Activated CD4-positive, alpha-beta T cell treated with anti-CD3 and anti-CD28 coated beads, Interleukin-2, amount 50 U/mL, for 1 hour (primary cell): ENCODE measurements around the gene COLEC11.
"Not testable (repeated sequence)": the region's sequence is repeated elsewhere in the genome, so short reads cannot be mapped to it uniquely, and the experiment has no call there.

ENCODE experiments used
- DNase-seq: peaks from one replicate; pipeline ENCODE4 v3.0.0-alpha.2; 2020

Gene COLEC11

GRCh38 chr2:3606370-3607201 lies 11.7 kb downstream of the COLEC11 start:
- no peak for DNase-seq

GRCh38 chr2:3608373-3609278 lies 13.7 kb downstream of the COLEC11 start:
- no peak for DNase-seq

GRCh38 chr2:3609279-3609673 lies 14.4 kb downstream of the COLEC11 start:
- not testable (repeated sequence) for DNase-seq

GRCh38 chr2:3610415-3610814 lies 15.5 kb downstream of the COLEC11 start:
- no peak for DNase-seq

- DNase-seq, result no peak
These were observed 16.1 kb downstream of the COLEC11 start for GRCh38 chr2:3610881-3611505.

GRCh38 chr2:3611589-3611988 lies 16.7 kb downstream of the COLEC11 start:
- DNase-seq, result no peak

- DNase-seq, result no peak
These were observed 18.0 kb downstream of the COLEC11 start for GRCh38 chr2:3612639-3613523.

GRCh38 chr2:3613524-3613905 lies 18.6 kb downstream of the COLEC11 start:
- no peak for DNase-seq

- not testable (repeated sequence) for DNase-seq
These were observed 19.8 kb downstream of the COLEC11 start for GRCh38 chr2:3614743-3615142.

- DNase-seq, result not testable (repeated sequence)
These were observed 20.8 kb downstream of the COLEC11 start for GRCh38 chr2:3615541-3616200.

- DNase-seq, result not testable (repeated sequence)
These were observed 21.7 kb downstream of the COLEC11 start for GRCh38 chr2:3616435-3617197.

GRCh38 chr2:3617198-3617890 lies 22.4 kb downstream of the COLEC11 start:
- DNase-seq, result no peak

GRCh38 chr2:3618367-3618766 lies 23.5 kb downstream of the COLEC11 start:
- DNase-seq, result no peak

- no peak for DNase-seq
These were observed 24.1 kb downstream of the COLEC11 start for GRCh38 chr2:3619033-3619432.

GRCh38 chr2:3619661-3620060 lies 24.7 kb downstream of the COLEC11 start:
- not testable (repeated sequence) for DNase-seq

GRCh38 chr2:3620834-3621233 lies 25.9 kb downstream of the COLEC11 start:
- no peak for DNase-seq

- DNase-seq, result no peak
These were observed 28.1 kb downstream of the COLEC11 start for GRCh38 chr2:3622967-3623366.

- DNase-seq, result no peak
These were observed 29.3 kb downstream of the COLEC11 start for GRCh38 chr2:3624059-3624794.

GRCh38 chr2:3625186-3625585 lies 30.3 kb downstream of the COLEC11 start:
- DNase-seq, result no peak
